HepG2 (cell line): Measurements from ENCODE around the gene WNT2. TPM values are rescaled to one million over a fixed set of nuclear protein-coding genes. Genes with fewer than 3 reads are reported as not detected.

Source experiments
- ATAC-seq: fragments of 200-7000 bp; cut with Tn5 transposase; 3 replicates; pipeline ENCODE4 v1.9.1; 2020; ENCODE audit warnings: mild to moderate bottlenecking, moderate library complexity
- BruUV-seq: library from RNA; stranded (reverse); fragments of 400-500 nt; replicated peaks from 2 replicates; lab custom pipeline; 2021; lab: Mats Ljungman, UMichigan
- CTCF ChIA-PET: fragments of 300-600 bp; formaldehyde crosslinking; extraction: SDS; loops from one replicate; lab custom pipeline; 2021; ENCODE audit warnings: low total read pairs, inconsistent platforms, low intra/inter-chr PET ratio; lab: Yijun Ruan, JAX
- POLR2A ChIA-PET: fragments of 350-600 bp; sonication (Branson Sonifier 250); formaldehyde crosslinking; loops from one replicate; lab custom pipeline; 2020; ENCODE audit warnings: antibody characterized with exemption, inconsistent platforms; lab: Yijun Ruan, JAX
- DNase-seq: peaks from one replicate; pipeline ENCODE4 v3.0.0-alpha.2; 2015; ENCODE audit warnings: low spot score
- FAIRE-seq: peaks from 3 replicates; lab custom pipeline; 2011; peaks lifted over from hg19 to GRCh38; lab: Jason Lieb, UNC
- H2AFZ ChIP-seq: one replicate; pipeline ENCODE4 v1.6.1; 2011; ENCODE audit warnings: low read length, inconsistent platforms
- H3K27ac ChIP-seq: fragments of 300-600 bp; 3 replicates; pipeline ENCODE4 v1.8.0; 2011; ENCODE audit warnings: mixed run types, mild to moderate bottlenecking, mixed read lengths, low read length, inconsistent platforms; ENCODE audit not compliant: insufficient read depth; ENCODE audit errors: extremely low read length
- H3K27me3 ChIP-seq, 2 experiments: fragments of 200-600 bp in 1 of 2; 2 replicates in 1 of 2; 3 replicates in 1 of 2; pipeline versions ENCODE4 v1.6.0 to v1.8.0; 2011; ENCODE audit warnings: low read length in 2 of 2, mild to moderate bottlenecking in 2 of 2, moderate library complexity in 2 of 2, inconsistent platforms in 1 of 2; ENCODE audit not compliant: insufficient read depth in 2 of 2, control insufficient read depth in 1 of 2
- H3K36me3 ChIP-seq, 2 experiments: fragments of 200-600 bp in 1 of 2; replicated peaks in 1 of 2; 2 replicates in 1 of 2; 3 replicates in 1 of 2; pipeline versions ENCODE4 v1.5.1 to v1.8.0; 2011; ENCODE audit warnings: low read length in 2 of 2, inconsistent platforms in 1 of 2; ENCODE audit not compliant: insufficient read depth in 2 of 2, control insufficient read depth in 1 of 2
- H3K4me1 ChIP-seq: 2 replicates; pipeline ENCODE4 v1.5.1; 2012; ENCODE audit warnings: low read length, inconsistent platforms; ENCODE audit not compliant: insufficient read depth
- H3K4me2 ChIP-seq: 2 replicates; pipeline ENCODE4 v1.6.0; 2011; ENCODE audit warnings: low read depth, low read length, inconsistent platforms
- H3K4me3 ChIP-seq, 3 experiments: fragments of 200-600 bp in 1 of 3; sonication (generic), shearing (Covaris generic) in 1 of 3; replicated peaks in 1 of 3; 2 replicates each; pipeline ENCODE4 v1.5.1; 2011 to 2016; ENCODE audit warnings: low read length in 3 of 3, inconsistent platforms in 2 of 3, low read depth in 2 of 3, mild to moderate bottlenecking in 2 of 3, control low read depth in 1 of 3, mixed read lengths in 1 of 3; ENCODE audit not compliant: insufficient read depth in 1 of 3
- H3K79me2 ChIP-seq: one replicate; pipeline ENCODE4 v1.6.1; 2011; ENCODE audit warnings: low read length, inconsistent platforms; ENCODE audit not compliant: insufficient read depth
- H3K9ac ChIP-seq: 2 replicates; pipeline ENCODE4 v1.6.0; 2011; ENCODE audit warnings: mild to moderate bottlenecking, low read depth, low read length, inconsistent platforms; ENCODE audit not compliant: insufficient read depth
- H3K9me3 ChIP-seq: 2 replicates; pipeline ENCODE4 v1.5.1; 2012; ENCODE audit warnings: mild to moderate bottlenecking, low read length
- H4K20me1 ChIP-seq: 2 replicates; pipeline ENCODE4 v1.6.0; 2011; ENCODE audit warnings: inconsistent platforms, mild to moderate bottlenecking, low read length, moderate library complexity; ENCODE audit not compliant: insufficient read depth
- GZF1 ChIP-seq: sonication (generic); formaldehyde crosslinking; IDR thresholded peaks from 2 replicates; pipeline ENCODE4 v1.5.1; 2020; ENCODE audit warnings: mild to moderate bottlenecking, missing genetic modification reagents
- MBD4 ChIP-seq: IDR thresholded peaks from 2 replicates; pipeline ENCODE4 v1.6.1; 2012; ENCODE audit warnings: low read length, inconsistent platforms, borderline replicate concordance
- MLLT10 ChIP-seq: sonication (generic); formaldehyde crosslinking; IDR thresholded peaks from 2 replicates; pipeline ENCODE4 v1.4.0; 2020; ENCODE audit warnings: missing genetic modification reagents
- ZNF253 ChIP-seq: sonication (generic); formaldehyde crosslinking; IDR thresholded peaks from 2 replicates; pipeline ENCODE4 v1.8.0; 2022; ENCODE audit warnings: mild to moderate bottlenecking, missing genetic modification reagents, borderline replicate concordance
- ZNF614 ChIP-seq: IDR thresholded peaks from 2 replicates; pipeline ENCODE4 v1.6.1; 2018; ENCODE audit warnings: missing biosample characterization, missing genetic modification reagents, inconsistent platforms, borderline replicate concordance
- ZNF720 ChIP-seq: sonication (generic); formaldehyde crosslinking; IDR thresholded peaks from 2 replicates; pipeline ENCODE4 v1.4.0; 2020; ENCODE audit warnings: missing genetic modification reagents
- WGBS: methylation state at CpG from one replicate; pipeline ENCODE4 v1.1.6; 2017; ENCODE audit warnings: low lambda C conversion rate; 5-methylcytosine and 5-hydroxymethylcytosine counted together
- in situ Hi-C: cut with HindIII; loops from 2 replicates; pipeline ENCODE4 v1.10.0; 2017; ENCODE audit warnings: low pct_unique_long_range_greater_than_20kb; ENCODE audit not compliant: extremely low pct_ligation_motif_present
- intact Hi-C: fragments of 100-400 bp; cut with micrococcal nuclease; formaldehyde crosslinking; loops from one replicate; pipeline ENCODE4 v1.10.0; 2022; ENCODE audit not compliant: unreplicated experiment
- polyA plus RNA-seq, 8 experiments: library from polyadenylated mRNA; depleted of rRNA in 3 of 8; stranded (reverse) in 7 of 8; unstranded in 1 of 8; fragments of >200 nt; fragmentation: Illumina TruSeq in 4 of 8; extraction: Trizol in 4 of 8; gene quantifications; 2 replicates each; pipeline versions ENCODE4 v1.2.1 to v1.2.3, GENCODE V29; 2011 to 2016; ENCODE audit warnings: low read depth in 4 of 8, missing spikeins in 1 of 8, mixed read lengths in 1 of 8; ENCODE audit not compliant: insufficient read depth in 1 of 8
- total RNA-seq, 5 experiments: library from RNA; depleted of rRNA; stranded (reverse); fragments of >200 nt; fragmentation: Illumina TruSeq; extraction: Trizol; gene quantifications; 2 replicates each; pipeline ENCODE4 v1.2.3, GENCODE V29; 2016; ENCODE audit warnings: low read depth in 1 of 5
- TF ChIP-seq, protein P1 (sequence below): sonication (generic); formaldehyde crosslinking; IDR thresholded peaks from 2 replicates; pipeline ENCODE4 v1.4.0; 2020; ENCODE audit warnings: missing genetic modification reagents
- TF ChIP-seq, protein P2 (sequence below): sonication (generic); formaldehyde crosslinking; IDR thresholded peaks from 2 replicates; pipeline ENCODE4 v1.8.0; 2022; ENCODE audit warnings: missing genetic modification reagents, mild to moderate bottlenecking, inconsistent platforms, borderline replicate concordance
- TF ChIP-seq, protein P3 (sequence below): sonication (generic); formaldehyde crosslinking; IDR thresholded peaks from 2 replicates; pipeline ENCODE4 v1.4.0; 2020; ENCODE audit warnings: missing genetic modification reagents, mild to moderate bottlenecking, borderline replicate concordance
- TF ChIP-seq, protein P4 (sequence below): sonication (generic); formaldehyde crosslinking; IDR thresholded peaks from 2 replicates; pipeline ENCODE4 v1.4.0; 2020; ENCODE audit warnings: missing genetic modification reagents
- TF ChIP-seq, protein P5 (sequence below): sonication (generic); formaldehyde crosslinking; IDR thresholded peaks from 2 replicates; pipeline ENCODE4 v1.5.1; 2020; ENCODE audit warnings: missing genetic modification reagents, mild to moderate bottlenecking, borderline replicate concordance
- TF ChIP-seq, protein P6 (sequence below): IDR thresholded peaks from 2 replicates; pipeline ENCODE4 v1.6.1; 2016; ENCODE audit warnings: mild to moderate bottlenecking, missing biosample characterization, missing genetic modification reagents

WNT2 gene
- total and polyA plus RNA-seq, 2 of the 13 experiments (the other 11 are each of a cell fraction or from before 2014, with no cell fraction given), result not detected

DNA sequence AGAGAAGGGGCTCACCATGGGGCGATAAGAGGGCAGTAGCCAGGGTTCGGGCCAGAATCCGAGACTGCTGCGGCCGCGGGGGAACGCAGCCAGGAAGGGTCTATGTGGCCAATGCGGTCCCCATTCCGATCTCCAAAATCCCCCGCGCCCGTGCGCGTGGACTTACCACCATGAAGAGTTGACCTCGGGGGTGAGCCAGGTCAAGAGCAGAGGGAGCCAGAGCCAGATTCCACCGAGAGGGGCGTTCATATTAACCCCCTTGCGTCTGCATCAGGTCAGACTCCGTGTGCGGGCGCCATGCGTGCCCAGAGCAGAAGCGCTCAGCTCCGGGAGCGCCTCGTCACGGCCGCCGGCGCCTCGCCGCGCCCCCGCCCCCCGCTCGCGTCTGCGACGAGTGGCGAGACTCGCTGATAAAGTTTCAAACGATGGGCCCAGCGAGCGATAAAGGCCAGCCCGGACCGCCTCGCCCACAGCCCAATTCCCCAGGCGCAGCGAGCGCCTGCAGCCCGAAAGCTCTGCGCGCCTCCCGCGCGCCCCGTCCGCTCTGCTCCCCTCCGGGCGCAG is at the start of gene WNT2 (continued):
- TF ChIP-seq, protein P1, sequence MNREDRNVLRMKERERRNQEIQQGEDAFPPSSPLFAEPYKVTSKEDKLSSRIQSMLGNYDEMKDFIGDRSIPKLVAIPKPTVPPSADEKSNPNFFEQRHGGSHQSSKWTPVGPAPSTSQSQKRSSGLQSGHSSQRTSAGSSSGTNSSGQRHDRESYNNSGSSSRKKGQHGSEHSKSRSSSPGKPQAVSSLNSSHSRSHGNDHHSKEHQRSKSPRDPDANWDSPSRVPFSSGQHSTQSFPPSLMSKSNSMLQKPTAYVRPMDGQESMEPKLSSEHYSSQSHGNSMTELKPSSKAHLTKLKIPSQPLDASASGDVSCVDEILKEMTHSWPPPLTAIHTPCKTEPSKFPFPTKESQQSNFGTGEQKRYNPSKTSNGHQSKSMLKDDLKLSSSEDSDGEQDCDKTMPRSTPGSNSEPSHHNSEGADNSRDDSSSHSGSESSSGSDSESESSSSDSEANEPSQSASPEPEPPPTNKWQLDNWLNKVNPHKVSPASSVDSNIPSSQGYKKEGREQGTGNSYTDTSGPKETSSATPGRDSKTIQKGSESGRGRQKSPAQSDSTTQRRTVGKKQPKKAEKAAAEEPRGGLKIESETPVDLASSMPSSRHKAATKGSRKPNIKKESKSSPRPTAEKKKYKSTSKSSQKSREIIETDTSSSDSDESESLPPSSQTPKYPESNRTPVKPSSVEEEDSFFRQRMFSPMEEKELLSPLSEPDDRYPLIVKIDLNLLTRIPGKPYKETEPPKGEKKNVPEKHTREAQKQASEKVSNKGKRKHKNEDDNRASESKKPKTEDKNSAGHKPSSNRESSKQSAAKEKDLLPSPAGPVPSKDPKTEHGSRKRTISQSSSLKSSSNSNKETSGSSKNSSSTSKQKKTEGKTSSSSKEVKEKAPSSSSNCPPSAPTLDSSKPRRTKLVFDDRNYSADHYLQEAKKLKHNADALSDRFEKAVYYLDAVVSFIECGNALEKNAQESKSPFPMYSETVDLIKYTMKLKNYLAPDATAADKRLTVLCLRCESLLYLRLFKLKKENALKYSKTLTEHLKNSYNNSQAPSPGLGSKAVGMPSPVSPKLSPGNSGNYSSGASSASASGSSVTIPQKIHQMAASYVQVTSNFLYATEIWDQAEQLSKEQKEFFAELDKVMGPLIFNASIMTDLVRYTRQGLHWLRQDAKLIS (CRISPR knock-in tag), result no peak
- TF ChIP-seq MBD4 (no peak), ZNF614 (CRISPR knock-in tag) (no peak), MLLT10 (CRISPR knock-in tag) (no peak), GZF1 (no peak)
- TF ChIP-seq, protein P2, sequence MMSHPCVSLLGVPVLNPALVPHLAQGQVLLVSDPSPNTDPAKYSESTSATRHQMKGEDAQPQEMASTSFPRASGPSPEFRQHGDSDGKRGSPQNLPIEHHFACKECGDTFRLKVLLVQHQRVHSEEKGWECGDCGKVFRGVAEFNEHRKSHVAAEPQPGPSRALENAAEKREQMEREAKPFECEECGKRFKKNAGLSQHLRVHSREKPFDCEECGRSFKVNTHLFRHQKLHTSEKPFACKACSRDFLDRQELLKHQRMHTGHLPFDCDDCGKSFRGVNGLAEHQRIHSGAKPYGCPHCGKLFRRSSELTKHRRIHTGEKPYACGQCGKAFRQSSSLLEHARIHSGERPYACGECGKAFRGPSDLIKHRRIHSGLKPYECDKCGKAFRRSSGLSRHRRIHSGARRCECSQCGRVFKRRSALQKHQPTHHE, result no peak

DNA sequence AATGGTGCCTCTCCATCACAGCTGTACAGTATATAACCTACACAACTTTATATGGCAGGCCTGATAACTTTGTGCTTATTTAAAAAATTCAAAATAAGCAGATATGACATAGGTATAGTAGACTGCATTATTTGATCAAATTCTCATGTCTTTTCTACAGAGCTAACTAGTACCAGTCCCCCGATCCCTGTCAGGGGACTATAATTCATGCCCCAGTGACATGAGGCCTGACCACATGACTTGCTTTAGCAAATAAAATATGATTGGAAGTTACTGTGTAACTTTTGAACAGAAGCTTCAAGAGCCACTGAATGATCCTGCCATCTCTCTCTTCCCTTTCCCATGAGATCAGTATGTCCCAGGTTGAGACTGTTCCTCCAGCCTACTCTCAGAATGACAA is 49.2 kb upstream of the WNT2 start:
- no peak overlapping the region for H3K4me2 ChIP-seq
- H2AFZ ChIP-seq, result no peak overlapping the region
- H3K9ac ChIP-seq, result no peak overlapping the region
- no TSS peak for BruUV-seq
- DNase-seq, result no peak
- no peaks in the 10 kb centered on the region; a peak in 1 of 5 replicates for H3K27me3 ChIP-seq
- TF ChIP-seq, protein P3, sequence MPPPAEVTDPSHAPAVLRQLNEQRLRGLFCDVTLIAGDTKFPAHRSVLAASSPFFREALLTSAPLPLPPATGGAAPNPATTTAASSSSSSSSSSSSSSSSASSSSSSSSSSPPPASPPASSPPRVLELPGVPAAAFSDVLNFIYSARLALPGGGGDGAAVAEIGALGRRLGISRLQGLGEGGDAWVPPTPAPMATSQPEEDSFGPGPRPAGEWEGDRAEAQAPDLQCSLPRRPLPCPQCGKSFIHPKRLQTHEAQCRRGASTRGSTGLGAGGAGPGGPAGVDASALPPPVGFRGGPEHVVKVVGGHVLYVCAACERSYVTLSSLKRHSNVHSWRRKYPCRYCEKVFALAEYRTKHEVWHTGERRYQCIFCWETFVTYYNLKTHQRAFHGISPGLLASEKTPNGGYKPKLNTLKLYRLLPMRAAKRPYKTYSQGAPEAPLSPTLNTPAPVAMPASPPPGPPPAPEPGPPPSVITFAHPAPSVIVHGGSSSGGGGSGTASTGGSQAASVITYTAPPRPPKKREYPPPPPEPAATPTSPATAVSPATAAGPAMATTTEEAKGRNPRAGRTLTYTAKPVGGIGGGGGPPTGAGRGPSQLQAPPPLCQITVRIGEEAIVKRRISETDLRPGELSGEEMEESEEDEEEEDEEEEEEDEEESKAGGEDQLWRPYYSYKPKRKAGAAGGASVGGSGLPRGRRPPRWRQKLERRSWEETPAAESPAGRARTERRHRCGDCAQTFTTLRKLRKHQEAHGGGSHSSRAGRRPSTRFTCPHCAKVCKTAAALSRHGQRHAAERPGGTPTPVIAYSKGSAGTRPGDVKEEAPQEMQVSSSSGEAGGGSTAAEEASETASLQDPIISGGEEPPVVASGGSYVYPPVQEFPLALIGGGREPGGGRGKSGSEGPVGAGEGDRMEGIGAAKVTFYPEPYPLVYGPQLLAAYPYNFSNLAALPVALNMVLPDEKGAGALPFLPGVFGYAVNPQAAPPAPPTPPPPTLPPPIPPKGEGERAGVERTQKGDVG (CRISPR knock-in tag), result no peak
- TF ChIP-seq, protein P4, sequence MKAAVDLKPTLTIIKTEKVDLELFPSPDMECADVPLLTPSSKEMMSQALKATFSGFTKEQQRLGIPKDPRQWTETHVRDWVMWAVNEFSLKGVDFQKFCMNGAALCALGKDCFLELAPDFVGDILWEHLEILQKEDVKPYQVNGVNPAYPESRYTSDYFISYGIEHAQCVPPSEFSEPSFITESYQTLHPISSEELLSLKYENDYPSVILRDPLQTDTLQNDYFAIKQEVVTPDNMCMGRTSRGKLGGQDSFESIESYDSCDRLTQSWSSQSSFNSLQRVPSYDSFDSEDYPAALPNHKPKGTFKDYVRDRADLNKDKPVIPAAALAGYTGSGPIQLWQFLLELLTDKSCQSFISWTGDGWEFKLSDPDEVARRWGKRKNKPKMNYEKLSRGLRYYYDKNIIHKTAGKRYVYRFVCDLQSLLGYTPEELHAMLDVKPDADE (CRISPR knock-in tag), result no peak
- TF ChIP-seq, protein P5, sequence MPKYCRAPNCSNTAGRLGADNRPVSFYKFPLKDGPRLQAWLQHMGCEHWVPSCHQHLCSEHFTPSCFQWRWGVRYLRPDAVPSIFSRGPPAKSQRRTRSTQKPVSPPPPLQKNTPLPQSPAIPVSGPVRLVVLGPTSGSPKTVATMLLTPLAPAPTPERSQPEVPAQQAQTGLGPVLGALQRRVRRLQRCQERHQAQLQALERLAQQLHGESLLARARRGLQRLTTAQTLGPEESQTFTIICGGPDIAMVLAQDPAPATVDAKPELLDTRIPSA (CRISPR knock-in tag), result no peak
- TF ChIP-seq, protein P6, sequence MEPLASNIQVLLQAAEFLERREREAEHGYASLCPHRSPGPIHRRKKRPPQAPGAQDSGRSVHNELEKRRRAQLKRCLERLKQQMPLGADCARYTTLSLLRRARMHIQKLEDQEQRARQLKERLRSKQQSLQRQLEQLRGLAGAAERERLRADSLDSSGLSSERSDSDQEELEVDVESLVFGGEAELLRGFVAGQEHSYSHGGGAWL (CRISPR knock-in tag), result no peak
- no peak for TF ChIP-seq ZNF720 (CRISPR knock-in tag)
- TF ChIP-seq ZNF253 (CRISPR knock-in tag), result no peak
- no peaks in the 10 kb centered on the region for H4K20me1 ChIP-seq
- H3K79me2 ChIP-seq, result no peaks in the 10 kb centered on the region
- intact Hi-C loops, result no loop called here
- no peak for ATAC-seq
- 0% methylated on average over 1 of the region's 1 CpG for WGBS
- no peak for FAIRE-seq
- H3K36me3 ChIP-seq, result no peaks in the 10 kb centered on the region
- in situ Hi-C loops, result no loop called here
- H3K9me3 ChIP-seq, result no peaks in the 10 kb centered on the region
- H3K4me1 ChIP-seq, result no peaks in the 10 kb centered on the region
- CTCF ChIA-PET, result no interaction called here
- POLR2A ChIA-PET, result no interaction called here
- no peak overlapping the region for H3K4me3 ChIP-seq
- H3K27ac ChIP-seq, result no peak overlapping the region
